Stomach smooth muscle (tissue), 2 donors: ENCODE data around the gene AP5Z1.
"Not testable (repeated sequence)": the region's sequence is repeated elsewhere in the genome, so short reads cannot be mapped to it uniquely, and the experiment has no call there.

Experiments used
- H3K27ac ChIP-seq: one replicate; pipeline ENCODE4 v1.7.0; 2013; ENCODE audit warnings: mild to moderate bottlenecking, low read length, inconsistent platforms
- H3K27me3 ChIP-seq, 2 donors: one replicate each; pipeline ENCODE4 v1.7.0; 2013; ENCODE audit warnings: low read length in 2 of 2; ENCODE audit not compliant: insufficient read depth in 2 of 2, control insufficient read depth in 1 of 2
- H3K36me3 ChIP-seq, 2 donors: one replicate each; pipeline ENCODE4 v1.7.0; 2013; ENCODE audit warnings: low read length in 2 of 2; ENCODE audit not compliant: control insufficient read depth in 2 of 2, insufficient read depth in 2 of 2
- H3K4me1 ChIP-seq: one replicate; pipeline ENCODE4 v1.7.0; 2013; ENCODE audit warnings: low read length; ENCODE audit not compliant: control insufficient read depth, insufficient read depth
- H3K4me3 ChIP-seq, 2 donors: one replicate each; pipeline ENCODE4 v1.7.0; 2013; ENCODE audit warnings: low read length in 2 of 2
- H3K9ac ChIP-seq, 2 donors: one replicate each; pipeline ENCODE4 v1.7.0; 2013; ENCODE audit warnings: low read length in 2 of 2, mild to moderate bottlenecking in 1 of 2
- H3K9me3 ChIP-seq, 2 donors: one replicate each; pipeline ENCODE4 v1.7.0; 2013; ENCODE audit warnings: low read length in 2 of 2; ENCODE audit not compliant: control insufficient read depth in 2 of 2
- donor health status: healthy.
- donor health status: Pancreatic carcinoma.

AP5Z1 gene

DNA sequence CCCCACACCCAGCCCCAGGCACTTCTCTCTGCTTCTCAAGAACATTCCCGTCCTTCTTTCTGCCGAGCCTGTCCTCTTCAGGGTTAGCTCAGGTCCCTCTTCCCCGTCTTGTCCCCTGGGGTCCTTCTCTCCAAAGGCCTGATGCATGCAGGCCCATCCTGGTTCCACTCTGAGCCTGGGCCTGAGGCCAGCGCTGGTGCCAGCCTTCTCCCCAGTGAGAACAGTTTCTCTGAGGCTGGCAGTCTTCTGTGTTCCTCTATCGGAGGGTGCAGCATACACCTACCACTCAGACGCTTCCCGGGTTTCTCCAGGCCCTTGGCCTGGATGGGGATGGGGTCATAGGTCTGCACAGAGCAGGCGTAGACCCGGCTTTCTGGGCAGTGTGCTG is 14.6 kb downstream of the AP5Z1 start:
- H3K4me1 ChIP-seq: peaks cover 9% of the 10 kb centered on the region
- H3K4me3 ChIP-seq: no peak overlapping the region
- peaks cover 19 to 28% of the 10 kb centered on the region in 2 donors for H3K36me3 ChIP-seq
- H3K9ac ChIP-seq: no peak overlapping the region
- H3K27me3 ChIP-seq: no peaks in the 10 kb centered on the region
- no peak overlapping the region for H3K27ac ChIP-seq
- no peaks in the 10 kb centered on the region for H3K9me3 ChIP-seq

DNA sequence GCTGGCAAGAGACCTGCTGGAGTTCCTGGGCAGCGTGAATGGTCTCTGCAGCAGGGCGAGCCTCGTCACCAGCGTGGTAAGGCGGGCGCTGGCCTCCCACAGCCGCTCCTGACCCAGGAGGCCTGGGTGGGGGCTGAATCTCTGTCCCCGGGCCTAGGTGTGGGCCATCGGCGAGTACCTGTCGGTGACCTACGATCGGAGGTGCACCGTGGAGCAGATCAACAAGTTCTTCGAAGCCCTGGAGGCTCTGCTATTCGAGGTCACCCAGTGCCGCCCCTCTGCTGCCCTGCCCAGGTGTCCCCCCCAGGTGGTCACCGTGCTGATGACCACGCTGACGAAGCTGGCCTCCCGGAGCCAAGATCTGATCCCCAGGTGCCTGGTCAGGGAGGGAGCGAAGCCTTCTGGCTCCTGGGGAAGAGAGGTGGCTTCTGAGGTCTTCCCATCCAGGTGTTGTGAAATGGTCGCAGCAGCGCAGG is 15.1 kb downstream of the AP5Z1 start:
- Histone ChIP-seq H3K9ac (no peak overlapping the region), H3K9me3 (no peaks in the 10 kb centered on the region), H3K27ac (no peak overlapping the region), H3K27me3 (no peaks in the 10 kb centered on the region), H3K36me3 (peaks cover 19 to 24% of the 10 kb centered on the region in 2 donors), H3K4me3 (no peak overlapping the region), H3K4me1 (peaks cover 9% of the 10 kb centered on the region)

GRCh38 chr7:4791101-4791737 is 15.8 kb downstream of the AP5Z1 start:
- Histone ChIP-seq H3K9ac (no peak overlapping the region), H3K4me1 (peaks cover 9% of the 10 kb centered on the region), H3K27ac (no peak overlapping the region), H3K36me3 (peaks cover 19 to 24% of the 10 kb centered on the region in 2 donors), H3K27me3 (no peaks in the 10 kb centered on the region), H3K4me3 (no peak overlapping the region), H3K9me3 (no peaks in the 10 kb centered on the region)

DNA sequence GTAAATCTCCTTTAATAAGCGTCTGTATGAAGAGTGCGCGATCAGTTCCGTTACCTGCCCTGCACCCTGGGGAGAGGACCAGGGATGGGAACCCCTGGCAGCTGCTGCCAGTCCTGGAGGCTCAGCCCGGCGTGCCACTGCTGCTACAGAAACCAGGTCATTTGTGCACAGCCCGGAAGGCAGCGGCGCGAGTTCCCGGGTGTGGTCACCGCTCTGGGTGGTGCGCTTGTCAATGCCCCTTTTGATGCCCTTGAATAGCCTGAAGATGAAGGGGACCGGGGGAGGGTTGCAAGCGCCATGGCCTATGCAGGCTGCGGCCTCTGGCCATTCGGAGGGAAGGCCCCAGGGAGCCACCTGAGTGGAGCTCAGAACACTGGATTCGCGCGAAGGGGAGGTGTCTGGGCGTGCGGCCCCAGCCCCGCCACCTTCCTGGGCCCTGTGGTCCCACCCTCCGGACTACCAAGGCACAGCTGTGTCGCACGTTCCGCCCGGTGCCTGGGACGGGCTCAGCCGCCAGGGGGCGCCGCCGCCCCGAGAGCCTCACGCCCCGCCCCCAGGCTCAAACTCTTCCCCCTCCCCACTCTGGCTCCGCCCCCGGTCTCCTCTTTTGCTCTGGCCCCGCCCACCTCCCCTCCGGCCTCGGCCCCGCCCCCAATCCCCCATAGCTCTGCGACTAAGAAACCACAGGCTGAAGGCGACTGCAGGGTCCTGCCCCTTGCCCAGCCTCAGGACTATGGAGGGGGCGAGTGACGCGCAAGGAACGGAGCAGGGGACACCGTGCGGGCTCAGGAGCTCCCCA is 16.5 kb downstream of the AP5Z1 start:
- H3K9ac ChIP-seq: peak overlapping the region; percentile 21 to 59
- H3K4me3 ChIP-seq: peak overlapping the region; percentile 58 to 73
- peaks cover 9% of the 10 kb centered on the region for H3K4me1 ChIP-seq
- H3K36me3 ChIP-seq: peaks cover 16 to 20% of the 10 kb centered on the region in 2 donors
- no peaks in the 10 kb centered on the region for H3K9me3 ChIP-seq
- peak overlapping the region; percentile 18 for H3K27ac ChIP-seq
- no peaks in the 10 kb centered on the region for H3K27me3 ChIP-seq

- peak overlapping the region; percentile 21 to 59 for H3K9ac ChIP-seq
- no peaks in the 10 kb centered on the region for H3K9me3 ChIP-seq
- H3K4me3 ChIP-seq: peak overlapping the region; percentile 58 to 73
- peaks cover 9% of the 10 kb centered on the region for H3K4me1 ChIP-seq
- peaks cover 11 to 17% of the 10 kb centered on the region in 2 donors for H3K36me3 ChIP-seq
- no peaks in the 10 kb centered on the region for H3K27me3 ChIP-seq
- peak overlapping the region; percentile 18 for H3K27ac ChIP-seq
Observed at GRCh38 chr7:4792537-4793126, 17.2 kb downstream of the AP5Z1 start.

DNA sequence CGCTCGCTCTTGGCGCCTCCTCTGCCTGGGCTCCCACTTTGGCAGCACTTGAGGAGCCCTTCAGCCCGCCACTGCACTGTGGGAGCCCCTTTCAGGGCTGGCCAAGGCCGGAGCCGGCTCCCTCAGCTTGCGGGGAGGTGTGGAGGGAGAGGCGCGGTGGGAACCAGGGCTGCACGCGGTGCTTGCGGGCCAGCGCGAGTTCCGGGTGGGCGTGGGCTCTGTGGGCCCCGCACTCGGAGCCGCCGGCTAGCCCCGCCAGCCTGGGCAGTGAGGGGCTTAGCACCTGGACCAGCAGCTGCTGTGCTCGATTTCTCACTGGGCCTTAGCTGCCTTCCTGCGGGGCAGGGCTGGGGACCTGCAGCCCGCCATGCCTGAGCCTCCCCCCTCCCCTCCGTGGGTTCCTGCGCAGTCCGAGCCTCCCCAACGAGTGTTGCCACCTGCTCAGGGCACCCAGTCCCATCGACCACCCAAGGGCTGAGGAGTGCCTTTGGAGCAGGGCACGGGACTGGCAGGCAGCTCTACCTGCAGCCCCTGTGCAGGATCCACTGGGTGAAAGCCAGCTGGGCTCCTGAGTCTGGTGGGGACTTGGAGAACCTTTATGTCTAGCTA is 18.1 kb downstream of the AP5Z1 start:
- not testable (repeated sequence) for H3K4me3 ChIP-seq

DNA sequence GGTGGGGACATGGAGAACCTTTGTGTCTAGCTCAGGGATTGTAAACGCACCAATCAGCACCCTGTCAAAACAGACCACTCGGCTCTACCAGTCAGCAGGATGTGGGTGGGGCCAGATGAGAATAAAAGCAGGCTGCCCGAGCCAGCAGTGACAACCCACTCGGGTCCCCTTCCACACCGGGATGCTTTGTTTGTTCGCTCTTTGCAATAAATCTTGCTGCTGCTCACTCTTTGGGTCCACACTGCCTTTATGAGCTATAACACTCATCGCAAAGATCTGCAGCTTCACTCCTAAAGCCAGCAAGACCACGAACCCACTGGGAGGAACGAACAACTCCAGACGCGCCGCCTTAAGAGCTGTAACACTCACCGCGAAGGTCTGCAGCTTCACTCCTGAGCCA is 18.7 kb downstream of the AP5Z1 start:
- not testable (repeated sequence) for H3K27ac ChIP-seq, H3K9ac ChIP-seq

More for the DNA sequence above, 18.1 kb downstream of the AP5Z1 start:
- not testable (repeated sequence) for H3K27me3 ChIP-seq, H3K9ac ChIP-seq, H3K9me3 ChIP-seq, H3K27ac ChIP-seq
- H3K4me1 ChIP-seq: peaks cover 13% of the 10 kb centered on the region
- peaks cover 3 to 11% of the 10 kb centered on the region in 2 donors for H3K36me3 ChIP-seq

GRCh38 chr7:4794591-4795350 is 19.3 kb downstream of the AP5Z1 start:
- Histone ChIP-seq H3K4me3 (no peak overlapping the region), H3K27ac (no peak overlapping the region), H3K9me3 (no peaks in the 10 kb centered on the region), H3K27me3 (no peaks in the 10 kb centered on the region), H3K9ac (no peak overlapping the region), H3K4me1 (peaks cover 14% of the 10 kb centered on the region), H3K36me3 (peaks cover 0 to 11% of the 10 kb centered on the region in 2 donors)

More for the DNA sequence above, 18.7 kb downstream of the AP5Z1 start:
- Histone ChIP-seq H3K36me3 (peaks cover 0 to 11% of the 10 kb centered on the region in 2 donors), H3K4me1 (peaks cover 14% of the 10 kb centered on the region)
- H3K27me3 ChIP-seq, H3K9me3 ChIP-seq, H3K4me3 ChIP-seq: not testable (repeated sequence)

DNA sequence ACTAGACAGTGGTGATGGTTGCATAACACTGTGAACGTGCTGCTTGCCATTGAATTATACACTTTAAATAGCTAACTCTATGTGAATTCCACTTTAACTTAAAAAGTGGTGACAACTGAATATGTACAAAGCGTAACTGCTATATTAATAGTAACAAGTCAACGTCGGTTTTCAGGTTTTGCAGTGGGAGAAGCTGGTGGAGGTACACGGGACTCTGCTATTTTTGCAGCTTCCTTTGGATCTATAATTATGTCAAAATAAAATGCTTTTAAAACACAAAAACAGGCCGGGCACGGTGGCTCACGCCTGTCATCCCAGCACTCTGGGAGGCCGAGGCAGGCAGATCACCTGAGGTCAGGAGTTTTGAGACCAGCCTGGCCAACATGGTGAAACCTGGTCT is 21.0 kb downstream of the AP5Z1 start:
- H3K36me3 ChIP-seq: no peaks in the 10 kb centered on the region
- no peaks in the 10 kb centered on the region for H3K27me3 ChIP-seq
- H3K4me1 ChIP-seq: peaks cover 14% of the 10 kb centered on the region
- no peak overlapping the region for H3K27ac ChIP-seq
- H3K4me3 ChIP-seq: no peak overlapping the region
- H3K9me3 ChIP-seq: no peaks in the 10 kb centered on the region
- no peak overlapping the region for H3K9ac ChIP-seq
